HG03565 (cell line): Measurements from ENCODE around the gene ZNF280B.
"Not testable (repeated sequence)": the region's sequence is repeated elsewhere in the genome, so short reads cannot be mapped to it uniquely, and the experiment has no call there.

Source experiments
- ATAC-seq: cut with Tn5 transposase; IDR thresholded peaks from one replicate; pipeline ENCODE4 v1.9.1; 2021; ENCODE audit warnings: mild to moderate bottlenecking, moderate library complexity; ENCODE audit not compliant: unreplicated experiment

ZNF280B gene

DNA sequence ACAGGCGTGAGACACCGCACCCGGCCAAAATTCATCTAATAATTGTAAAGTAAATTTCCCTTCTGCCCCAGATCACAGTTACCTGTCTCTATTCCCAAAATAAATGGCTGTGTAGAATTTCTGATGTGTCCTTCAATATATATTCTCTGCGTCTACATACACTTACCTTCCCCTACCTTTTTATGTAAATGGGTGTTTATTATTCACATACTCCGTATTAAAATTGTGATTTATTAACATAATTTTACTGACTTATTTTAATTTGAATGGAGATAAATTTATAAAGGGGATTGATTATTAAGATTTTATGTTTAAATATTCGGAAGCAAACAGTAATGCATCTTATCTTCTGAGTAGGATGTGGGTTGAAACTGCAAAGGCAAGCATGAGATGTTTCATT is 28.0 kb upstream of the ZNF280B start:
- no peak for ATAC-seq

DNA sequence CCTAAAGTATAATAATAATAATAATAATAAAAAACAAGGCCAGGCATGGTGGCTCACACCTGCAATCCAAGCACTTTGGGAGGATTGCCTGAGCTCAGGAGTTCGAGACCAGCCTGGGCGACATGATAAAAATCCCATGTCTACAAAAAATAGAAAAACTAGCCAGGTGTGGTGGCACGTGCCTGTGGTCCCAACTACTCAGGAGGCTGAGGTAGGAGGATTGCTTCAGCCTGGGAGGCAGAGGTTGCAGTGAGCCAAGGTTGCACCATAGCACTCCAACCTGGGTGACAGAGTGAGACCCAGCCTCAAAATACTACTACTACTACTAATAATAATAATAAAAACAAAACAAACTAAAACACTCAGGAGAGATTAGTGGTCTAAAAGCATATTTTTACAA is 27.1 kb upstream of the ZNF280B start:
- ATAC-seq, result no peak

DNA sequence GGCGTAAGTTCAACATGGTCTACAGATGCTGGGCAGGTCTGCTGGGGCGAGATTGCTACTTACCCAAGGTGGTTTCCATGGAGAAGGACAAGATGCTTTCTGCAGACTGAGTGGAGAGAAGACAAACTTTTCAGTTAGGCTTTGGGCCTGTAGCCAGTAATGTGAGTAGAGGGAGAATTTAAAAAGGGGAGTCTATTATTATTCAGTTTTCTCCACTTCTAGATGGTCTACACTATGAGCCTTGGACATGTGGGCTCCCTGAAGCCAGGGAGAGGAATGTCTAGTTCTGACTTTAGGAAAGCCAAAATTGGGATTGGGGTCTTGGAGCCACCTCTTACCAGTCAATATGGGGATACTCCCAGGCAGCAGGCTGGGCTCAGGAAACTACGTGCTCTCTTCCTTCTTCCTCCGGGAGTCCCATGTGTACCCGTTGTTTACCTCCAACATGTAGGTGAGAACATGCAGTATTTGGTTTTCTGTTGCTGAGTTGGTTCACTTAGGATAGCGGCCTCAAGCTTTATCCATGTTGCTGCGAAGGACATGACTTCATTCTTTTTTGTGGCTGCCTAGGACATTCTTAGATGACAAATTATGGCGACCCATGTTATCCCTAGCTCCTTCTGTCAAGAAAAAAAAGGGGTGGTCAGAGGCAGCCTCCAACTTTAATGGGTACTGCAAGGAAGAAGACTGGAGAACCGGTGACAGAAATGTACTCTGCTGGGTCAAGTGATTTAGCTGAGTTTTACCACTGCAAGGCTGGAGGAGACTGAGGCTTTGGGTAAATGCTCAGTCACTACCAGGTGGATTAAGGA is 26.3 kb upstream of the ZNF280B start:
- ATAC-seq, result no peak

DNA sequence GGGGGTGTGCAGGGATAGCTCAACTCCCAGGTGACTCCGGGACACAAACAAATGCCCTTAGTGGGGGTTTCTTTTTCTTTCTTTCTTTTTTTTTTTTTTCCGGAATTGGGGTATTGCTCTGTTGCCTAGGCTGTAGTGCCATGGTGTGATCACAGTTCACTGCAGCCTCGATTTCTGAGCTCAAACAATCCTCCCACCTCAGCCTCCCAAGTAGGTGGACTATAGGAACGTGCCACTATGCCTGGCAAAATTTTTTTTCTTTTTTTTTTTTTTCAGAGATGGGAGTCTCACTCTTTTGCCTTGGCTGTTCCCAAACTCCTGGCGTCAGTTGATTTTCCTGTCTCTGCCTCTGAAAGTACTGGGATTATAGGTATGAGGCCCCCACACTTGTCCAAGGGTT is 25.3 kb upstream of the ZNF280B start:
- ATAC-seq, result no peak

DNA sequence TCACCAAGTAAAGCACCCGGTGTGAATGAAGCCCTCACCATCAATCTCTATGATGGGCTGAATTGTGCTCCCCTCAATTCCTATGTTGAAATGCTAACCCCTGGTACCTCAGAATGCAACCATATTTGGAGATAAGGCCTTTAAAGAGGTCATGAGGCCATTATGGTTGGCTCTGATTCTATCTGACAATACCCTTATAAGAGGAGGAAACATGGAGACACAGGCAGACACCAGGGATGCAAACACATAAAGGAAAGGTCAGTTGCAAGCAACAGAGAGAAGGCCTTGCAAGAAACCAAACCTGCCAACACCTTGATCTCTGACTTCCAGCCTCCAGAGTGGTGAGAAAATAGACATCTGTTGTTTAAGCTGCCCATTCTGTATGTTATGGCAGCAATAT is 24.9 kb upstream of the ZNF280B start:
- no peak for ATAC-seq

DNA sequence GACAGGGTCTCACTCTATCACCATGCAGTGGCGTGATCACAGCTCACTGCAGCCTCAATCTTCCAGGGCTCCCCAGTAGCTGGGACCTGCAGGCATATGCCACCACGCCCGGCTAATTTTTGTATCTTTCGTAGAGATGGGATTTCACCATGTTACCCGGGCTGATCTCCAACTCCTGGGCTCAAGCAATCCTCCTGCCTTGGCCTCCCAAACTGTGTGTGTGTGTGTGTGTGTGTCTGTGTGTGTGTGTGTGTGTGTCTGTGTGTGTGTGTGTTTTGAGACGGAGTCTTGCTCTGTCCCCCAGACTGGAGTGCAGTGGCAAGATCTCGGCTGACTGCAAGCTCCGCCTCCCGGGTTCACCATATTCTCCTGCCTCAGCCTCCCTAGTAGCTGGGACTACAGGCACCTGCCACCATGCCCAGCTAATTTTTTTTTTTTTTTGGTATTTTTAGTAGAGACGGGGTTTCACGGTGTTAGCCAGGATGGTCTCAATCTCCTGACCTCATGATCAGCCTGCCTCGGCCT is 24.1 kb upstream of the ZNF280B start:
- ATAC-seq, result not testable (repeated sequence)

DNA sequence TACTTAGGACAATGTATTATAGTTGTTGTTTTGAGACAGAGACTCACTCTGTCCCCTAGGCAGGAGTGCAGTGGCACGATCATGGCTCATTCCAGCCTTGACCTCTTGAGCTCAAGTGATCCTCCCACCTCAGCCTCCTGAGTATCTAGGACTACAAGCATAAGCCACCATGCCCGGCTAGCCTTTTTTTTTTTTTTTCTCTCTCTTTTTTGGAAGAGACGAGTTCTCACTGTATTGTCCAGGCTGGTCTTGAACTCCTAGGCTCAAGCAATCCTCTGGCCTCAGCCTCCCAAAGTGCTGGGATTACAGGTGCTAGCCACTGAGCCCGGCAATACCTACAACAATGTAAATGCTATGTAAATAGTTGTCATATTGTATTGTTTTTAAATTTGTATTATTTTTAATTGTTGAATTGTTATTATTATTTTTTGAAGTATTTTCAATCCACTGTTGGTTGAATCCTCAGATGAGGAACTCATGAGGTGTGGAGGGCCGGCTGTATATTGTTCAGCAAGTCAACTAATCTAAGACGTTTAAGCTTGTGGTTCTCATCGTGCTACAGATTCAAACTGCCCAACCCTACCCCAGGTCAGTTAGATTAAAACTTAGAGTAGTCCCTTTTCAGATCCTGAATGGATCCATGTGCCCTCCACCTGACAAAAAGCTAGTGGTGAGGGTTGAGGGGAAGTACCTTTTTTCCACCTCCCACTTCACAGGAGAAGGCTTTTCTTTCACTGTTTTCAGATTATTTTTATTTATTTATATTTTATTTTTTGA is 23.4 kb upstream of the ZNF280B start:
- no peak for ATAC-seq

DNA sequence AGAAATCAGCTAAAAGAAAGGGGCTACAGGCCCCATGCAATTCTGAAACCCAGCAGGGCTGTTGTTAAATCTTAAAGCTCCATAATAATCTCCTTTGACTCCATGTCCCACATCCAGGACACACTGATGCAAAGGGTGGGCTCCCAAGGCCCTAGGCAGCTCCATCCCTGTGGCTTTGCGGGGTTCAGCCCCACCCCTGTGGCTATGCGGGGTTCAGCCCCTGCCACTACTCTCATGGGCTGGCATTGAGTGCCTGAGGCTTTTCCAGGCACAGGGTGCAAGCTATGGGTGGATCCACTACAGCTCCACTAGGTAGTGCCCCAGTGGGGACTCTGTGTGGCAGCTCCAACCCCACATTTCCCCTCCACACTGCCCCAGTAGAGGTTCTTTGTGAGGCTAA is 20.2 kb upstream of the ZNF280B start:
- no peak for ATAC-seq

DNA sequence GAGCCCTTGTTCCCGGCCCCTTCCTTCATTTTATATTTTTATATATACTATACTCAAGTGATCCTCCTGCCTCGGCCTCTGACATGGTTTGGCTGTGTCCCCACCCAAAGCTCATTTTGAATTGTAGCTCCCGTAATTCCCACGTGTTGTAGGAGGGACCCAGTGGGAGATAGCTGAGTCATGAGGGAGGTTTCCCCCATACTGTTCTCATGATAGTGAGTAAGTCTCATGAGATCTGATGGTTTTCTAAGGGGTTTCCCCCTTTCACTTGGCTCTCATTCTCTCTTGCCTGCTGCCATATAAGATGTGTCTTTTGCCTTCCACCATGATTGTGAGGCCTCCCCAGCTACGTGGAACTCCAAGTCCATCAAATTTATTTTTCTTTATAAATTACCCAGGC is 18.8 kb upstream of the ZNF280B start:
- ATAC-seq, result no peak

DNA sequence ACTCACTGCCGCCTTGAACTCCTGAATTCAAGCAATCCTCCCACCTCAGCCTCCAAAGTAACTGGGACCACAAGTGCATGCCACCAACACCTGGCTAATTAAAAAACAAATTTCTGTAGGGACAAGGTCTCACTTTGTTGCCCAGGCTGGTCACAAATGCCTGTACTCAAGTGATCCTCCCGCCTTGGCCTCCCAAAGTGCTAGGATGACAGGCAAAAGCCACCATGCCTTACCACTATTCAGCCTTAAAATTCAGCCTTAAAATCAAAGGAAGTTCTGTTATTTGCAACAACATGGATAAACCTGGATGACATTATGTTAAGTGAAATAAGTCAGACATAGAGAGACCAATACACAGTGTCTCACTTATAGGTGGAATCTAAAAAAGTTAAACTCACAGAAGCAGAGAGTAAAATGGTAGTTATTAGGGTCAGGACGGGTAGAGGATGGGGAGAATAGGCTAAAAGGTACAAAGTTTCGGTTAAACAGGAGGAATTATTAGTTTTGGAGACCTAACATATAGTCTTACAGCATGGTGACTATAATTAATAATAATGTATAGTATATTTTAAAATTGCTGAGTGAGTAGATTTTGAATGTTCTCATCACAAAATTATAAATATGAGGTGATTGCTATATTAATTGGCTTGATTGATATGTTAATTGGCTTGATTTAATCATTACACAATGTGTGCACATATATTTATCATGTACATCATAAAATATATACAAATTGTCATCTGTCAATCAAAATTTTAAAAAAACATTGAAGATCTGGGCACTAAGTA is 17.8 kb upstream of the ZNF280B start:
- no peak for ATAC-seq

DNA sequence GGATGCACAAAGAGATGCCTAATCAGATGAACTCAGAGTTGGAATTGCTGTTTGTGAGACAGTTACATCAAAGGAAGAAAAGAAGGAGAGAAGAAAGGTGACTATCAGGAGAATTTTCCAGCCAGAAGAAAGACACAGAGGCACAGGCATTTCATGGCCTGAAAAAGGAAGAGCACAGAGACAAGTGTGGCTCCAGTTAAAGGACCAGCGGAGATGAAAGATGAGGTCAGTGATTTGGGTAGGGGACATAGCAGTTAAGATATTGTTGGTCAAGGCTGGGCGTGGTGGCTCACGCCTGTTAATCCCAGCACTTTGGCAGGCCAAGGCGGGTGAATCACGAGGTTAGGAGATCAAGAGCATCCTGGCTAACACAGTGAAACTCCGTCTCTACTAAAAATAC is 15.0 kb upstream of the ZNF280B start:
- no peak for ATAC-seq

DNA sequence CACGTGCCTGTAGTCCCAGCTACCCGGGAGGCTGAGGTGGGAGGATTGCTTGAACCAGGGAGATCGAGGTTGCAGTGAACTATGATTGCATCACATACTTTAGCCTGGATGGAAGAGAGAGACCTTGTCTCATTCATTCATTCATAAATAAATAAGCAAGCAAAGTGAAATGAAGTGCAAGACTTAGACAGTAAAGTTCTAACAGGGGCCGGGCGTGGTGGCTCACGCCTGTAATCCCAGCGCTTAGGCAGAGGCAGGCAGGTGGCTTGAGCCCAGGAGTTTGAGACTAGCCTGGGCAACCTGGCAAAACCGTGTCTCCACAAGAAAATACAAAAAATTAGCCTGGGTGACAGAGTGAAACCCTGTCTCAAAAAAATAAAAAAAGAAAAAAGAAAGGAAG is 13.1 kb upstream of the ZNF280B start:
- ATAC-seq, result no peak

DNA sequence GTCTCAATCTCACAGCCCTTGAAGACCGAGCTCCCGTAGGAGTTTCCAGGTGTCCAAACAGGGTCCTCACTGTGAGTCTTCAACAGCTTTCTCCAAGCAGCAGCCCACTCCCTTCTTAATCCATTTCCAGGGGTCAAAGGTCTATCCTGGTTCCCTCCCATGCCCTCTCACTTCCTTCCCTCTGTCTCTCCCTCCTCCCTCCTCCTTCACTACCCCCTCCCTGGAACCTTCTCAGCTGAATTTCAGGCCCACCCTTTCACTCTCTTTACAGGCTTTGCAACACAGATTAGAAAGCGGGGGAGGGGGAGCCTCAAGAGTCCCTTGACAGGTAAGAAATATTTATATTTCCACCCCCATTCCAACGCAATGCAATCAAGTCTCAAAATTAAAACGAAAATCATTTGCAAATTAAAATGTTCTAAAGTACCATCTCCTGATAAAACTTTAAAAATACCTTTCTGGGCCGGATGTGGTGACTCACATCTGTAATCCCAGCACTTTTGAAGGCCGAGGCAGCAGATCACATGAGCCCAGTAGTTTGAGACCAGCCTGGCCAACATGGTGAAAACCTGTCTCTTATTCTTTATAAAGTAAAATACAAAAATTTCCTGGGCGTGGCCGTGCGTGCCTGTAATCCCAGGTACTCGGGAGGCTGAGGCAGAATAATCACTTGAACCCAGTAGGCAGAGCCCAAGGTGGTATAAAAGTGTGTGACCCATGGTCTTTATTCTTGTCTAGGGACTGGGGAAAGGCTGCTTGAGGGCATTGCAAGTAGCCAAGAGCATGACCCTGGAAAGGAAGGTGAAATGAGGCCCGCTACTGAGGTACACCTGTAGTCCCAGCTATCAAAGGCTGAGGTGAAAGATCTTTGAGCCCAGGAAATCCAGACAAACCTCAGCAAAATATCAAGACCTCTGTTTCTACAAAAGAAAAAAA is 12.4 kb upstream of the ZNF280B start:
- ATAC-seq, result no peak

DNA sequence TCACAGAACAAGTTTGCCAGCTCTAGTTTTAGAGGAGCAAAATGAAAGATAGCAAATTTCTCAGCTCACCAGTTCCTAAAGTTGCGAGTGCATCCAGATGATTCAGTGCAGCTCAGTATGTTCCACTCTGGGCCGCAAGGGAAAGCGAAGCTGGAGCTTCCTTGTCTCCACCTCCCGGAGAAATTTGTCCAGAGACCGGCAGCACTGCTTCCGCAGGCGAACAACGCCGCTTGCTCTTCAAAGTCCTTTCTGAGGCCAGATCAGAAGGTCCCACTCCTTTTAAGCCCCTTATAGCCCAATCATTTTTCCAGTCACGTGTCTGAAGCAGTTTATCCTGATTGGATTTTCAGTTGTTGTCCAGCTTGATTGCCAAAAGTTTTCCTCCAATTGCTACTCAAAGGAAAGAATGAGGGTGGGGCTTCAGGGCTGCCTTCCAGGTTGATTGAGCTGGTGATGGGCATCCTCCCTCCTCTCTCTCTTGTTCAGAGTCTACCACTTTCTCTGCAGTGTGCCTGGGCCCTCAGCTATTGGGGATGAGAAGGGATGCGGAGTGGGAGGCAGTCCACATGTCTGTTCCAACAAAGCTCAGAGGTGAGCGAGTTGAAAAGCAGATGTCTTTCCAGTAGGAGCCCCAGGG is 11.6 kb upstream of the ZNF280B start, which contains the start of gene ZNF280A:
TSS of gene ZNF280A (minus strand) at position 251 of the 637 bp plus-strand sequence. CDS start 4,640 bp downstream, outside the sequence.
- no peak for ATAC-seq

DNA sequence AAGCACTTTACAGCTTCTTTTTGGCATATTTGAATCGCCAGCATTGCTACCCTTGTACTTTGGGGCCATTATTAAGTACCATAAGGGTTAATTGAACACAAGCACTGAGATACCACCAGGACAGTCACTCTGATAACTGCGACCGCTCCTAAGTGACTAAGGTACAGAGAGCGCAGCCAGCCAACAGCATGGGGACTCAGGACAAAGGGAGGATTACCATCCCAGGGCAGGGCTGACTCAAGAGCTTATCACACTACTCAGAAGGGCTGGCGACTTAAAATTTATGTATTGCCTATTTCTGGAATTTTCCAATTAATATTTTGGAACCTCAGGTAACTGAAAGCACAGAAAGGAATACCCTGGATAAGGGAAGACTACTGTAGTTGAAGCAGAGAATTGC is 11.0 kb upstream of the ZNF280B start:
- ATAC-seq, result no peak

DNA sequence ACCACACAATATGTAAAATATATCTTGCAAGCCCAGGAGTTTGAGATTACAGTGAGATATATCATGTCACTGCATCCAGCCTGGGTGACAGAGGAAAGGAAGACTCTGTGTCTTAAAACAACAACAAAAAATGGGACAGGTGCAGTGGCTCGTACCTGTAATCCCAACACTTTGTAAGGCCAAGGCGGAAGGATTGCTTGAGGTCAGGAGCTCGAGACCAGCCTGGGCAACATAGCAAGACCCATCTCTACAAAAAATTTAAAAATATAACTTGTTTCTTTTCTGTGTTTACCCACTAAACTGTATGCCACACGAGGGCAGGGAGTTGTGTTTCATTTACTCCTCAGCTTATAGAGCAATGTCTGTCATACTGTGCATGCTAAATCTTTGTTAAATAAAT is 8.4 kb upstream of the ZNF280B start:
- no peak for ATAC-seq

DNA sequence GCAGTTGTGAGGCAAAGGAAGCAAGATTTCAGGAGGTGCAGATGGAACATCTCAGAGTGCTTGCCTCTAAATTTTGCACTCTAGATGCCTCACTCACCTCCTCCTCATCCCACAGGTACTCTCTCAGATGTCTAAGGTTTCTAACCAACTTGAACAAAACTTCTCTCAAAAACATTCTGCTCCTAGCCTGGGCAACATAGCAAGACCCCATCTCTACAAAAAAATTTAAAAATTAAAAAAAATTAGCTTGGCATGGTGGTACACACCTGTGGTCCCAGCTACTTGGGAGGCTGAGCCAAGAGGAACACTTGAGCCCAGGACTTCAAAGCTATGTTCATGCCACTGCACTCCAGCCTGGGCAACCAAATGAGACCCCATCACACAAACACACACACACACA is 7.3 kb upstream of the ZNF280B start:
- ATAC-seq, result no peak

DNA sequence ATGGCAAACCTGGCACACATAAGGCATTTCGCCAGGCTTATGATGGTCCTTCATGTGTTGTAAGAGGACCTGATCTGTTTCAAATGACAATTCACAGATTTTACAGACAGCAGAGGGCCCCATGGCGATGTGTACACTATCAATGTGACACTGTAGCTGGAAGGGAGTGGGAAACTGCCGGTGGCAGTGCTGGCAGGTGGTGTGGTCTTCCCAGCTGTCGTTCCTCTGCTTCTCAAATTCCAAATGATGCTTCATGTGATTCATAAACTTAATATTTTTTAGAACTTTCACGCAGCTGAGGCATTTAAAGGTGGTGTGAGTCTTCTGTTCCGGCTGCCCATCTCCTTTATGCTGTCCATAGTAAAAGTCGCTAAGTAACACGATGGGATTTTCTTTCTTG is 5.9 kb upstream of the ZNF280B start:
- ATAC-seq, result not testable (repeated sequence)

DNA sequence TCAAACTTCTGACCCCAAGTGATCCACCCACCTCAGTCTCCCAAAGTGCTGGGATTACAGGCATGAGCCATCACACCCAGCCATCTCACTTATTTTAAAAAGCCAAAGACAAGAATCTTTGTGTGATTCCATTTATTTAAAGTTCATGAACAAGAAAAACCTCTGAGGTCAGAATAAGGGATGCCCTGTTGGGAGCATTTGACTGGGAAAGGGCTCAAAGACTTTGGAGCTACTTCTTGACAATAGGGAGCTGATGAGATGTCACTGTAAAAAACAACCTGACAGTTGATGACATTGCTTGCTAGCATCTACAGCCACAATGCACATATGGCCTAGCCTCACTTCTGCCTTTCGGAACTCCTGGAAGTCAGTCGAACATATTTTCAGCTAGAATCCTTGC is 5.1 kb upstream of the ZNF280B start:
- no peak for ATAC-seq

DNA sequence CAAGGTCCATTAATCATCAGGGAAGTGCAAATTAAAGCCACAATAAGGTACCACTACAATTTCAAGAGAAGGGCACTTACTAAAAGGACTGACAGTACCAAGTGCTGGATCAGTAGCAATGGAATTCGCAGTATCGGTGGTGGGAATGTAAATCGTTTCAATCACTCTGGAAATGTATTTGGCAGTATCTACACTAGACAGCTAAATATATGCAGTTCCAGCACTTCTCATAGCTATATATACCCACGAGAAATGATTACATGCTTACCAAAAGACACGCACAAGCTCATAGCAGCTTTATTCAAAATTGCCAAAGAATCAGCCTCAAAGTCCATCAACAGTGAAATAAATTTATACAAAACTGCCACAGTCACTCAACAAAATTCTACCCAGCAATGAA is 4.4 kb upstream of the ZNF280B start:
- no peak for ATAC-seq
